HG02571 (cell line): ENCODE data around the gene OST4.

Source experiments
- ATAC-seq: cut with Tn5 transposase; IDR thresholded peaks from one replicate; pipeline ENCODE4 v1.9.1; 2021; ENCODE audit warnings: mild to moderate bottlenecking, moderate library complexity; ENCODE audit not compliant: unreplicated experiment

OST4 gene

GRCh38 chr2:27027211-27027651 is 44.2 kb downstream of the OST4 start:
- ATAC-seq: no peak

GRCh38 chr2:27025861-27026851 is 45.3 kb downstream of the OST4 start:
- no peak for ATAC-seq

- no peak for ATAC-seq
Measured at GRCh38 chr2:27025281-27025800, 46.1 kb downstream of the OST4 start.

- ATAC-seq: no peak
Measured at GRCh38 chr2:27024812-27025211, 46.6 kb downstream of the OST4 start.

GRCh38 chr2:27024188-27024587 is 47.3 kb downstream of the OST4 start:
- ATAC-seq: no peak

- no peak for ATAC-seq
Measured at GRCh38 chr2:27023740-27024139, 47.7 kb downstream of the OST4 start.

GRCh38 chr2:27021253-27022049 is 50.0 kb downstream of the OST4 start:
- no peak for ATAC-seq
